T-helper 9 cell (primary cell): Measurements from ENCODE around the gene UBE2QL1.

ENCODE experiments used
- DNase-seq: peaks from one replicate; pipeline ENCODE4 v3.0.0-alpha.2; 2020

The UBE2QL1 gene

DNA sequence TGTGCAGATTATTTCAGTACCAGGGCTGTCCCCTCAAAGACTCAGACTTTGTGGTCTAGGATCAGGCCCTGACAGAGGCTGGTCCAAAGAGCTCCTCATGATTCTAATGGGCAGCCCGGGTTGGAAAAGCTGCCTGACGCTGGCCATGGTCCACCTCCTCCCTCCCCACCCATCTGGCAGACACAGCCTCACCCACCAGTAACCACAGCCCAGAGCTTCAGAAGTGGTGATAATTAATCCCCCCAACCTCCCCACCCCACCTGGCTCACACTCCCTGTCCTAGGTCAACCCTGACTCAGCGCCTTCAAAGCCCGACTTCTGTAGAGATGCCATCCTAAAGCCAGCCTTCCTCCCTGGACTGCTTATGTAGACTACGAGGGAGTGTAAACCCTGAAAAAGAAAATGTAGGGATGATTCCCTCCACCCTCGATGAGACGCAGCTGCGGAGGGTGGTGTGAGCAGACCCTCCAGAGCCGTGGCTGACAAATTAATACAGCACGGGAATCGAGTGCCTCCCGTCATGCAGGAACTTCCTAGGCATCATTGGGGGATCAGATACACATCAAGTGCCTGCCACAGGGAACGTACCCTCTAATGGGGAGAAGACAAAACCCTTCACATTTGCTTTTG lies 7.0 kb downstream of the UBE2QL1 start:
- DNase-seq: no peak

DNA sequence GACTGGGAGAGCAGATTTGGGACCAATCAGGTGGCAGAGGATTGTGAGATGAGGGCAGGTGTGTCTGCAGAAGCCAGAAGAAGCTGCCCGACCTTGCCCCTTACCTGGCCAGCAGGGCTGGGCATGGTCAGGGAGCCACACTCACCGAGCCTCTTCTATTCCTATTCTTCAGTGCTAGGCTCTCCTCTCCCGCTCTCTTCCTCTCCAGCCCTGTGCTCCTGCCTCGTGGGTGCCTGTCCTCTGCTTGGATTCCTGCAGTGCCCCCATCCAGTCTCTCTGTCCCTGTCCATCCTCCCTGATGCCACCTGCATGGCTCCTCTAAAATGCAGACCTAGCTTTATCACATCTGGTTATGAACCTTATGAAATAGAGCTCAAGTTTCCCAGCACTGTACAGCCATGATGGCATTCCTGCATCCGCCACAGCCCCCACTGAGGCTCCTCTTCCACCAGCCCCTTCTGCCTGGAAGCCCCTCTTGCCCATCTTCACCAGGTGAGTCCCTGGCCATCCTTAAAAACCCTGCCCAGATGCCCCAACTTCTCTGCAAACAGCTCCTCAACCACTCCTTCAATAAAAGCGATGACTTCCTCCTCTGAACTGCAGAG lies 8.2 kb downstream of the UBE2QL1 start:
- no peak for DNase-seq

DNA sequence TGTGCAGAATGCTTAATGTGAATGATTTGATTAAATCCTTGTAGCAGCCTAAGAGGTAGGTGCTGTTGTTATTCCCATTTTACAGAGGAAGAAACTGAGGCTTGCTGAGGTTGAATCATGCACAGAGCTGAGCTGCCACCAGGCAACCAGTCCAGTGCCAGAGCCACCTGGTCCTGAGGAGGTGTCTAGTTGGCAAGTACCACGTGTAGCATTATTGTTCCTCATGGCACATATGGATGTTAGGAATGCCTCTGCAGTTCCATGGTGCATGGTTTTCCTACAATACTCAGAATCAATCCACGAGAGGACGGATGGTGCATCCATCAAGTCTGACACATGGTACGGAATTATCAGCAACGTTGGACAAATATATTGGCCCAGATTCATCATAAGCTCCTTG lies 8.9 kb downstream of the UBE2QL1 start:
- DNase-seq: no peak

DNA sequence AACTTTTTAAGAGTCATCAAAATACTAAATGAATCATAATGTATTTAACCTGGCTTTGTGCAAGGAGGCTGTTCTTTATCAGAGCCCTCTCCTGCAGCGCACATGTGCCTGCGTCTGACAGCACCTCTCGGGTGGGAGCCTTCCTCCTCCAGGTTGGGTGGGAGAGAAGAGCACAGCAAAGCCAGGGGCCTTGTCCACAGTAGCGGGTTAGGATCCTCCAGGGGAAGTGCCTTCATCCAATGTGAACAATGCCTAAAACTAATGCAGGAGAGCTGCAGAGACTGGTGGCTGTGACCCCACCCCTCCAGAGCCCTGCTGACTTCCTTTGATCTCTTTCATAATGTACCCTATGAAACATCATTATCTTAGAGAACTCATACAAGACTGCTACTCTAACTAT lies 10.2 kb downstream of the UBE2QL1 start:
- no peak for DNase-seq

DNA sequence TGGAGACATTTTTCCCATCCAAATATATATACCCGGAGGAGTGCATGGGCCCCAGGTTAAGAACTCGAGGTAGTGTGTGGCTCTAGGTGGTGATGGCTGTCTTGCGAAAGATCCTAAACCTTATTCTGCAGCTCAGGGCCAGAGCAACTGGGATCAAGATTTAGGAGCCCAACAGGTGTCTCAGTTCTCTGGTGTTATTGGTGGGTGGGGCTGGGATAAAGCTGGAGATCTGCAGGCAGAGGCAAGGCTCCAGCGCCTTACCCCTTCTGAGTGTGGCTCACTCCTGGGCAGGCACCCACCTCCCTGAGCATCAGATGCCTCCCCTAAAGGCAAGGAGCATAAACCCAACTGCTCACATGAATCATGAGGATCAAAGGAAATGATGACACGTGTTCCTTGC lies 11.2 kb downstream of the UBE2QL1 start:
- DNase-seq: no peak

DNA sequence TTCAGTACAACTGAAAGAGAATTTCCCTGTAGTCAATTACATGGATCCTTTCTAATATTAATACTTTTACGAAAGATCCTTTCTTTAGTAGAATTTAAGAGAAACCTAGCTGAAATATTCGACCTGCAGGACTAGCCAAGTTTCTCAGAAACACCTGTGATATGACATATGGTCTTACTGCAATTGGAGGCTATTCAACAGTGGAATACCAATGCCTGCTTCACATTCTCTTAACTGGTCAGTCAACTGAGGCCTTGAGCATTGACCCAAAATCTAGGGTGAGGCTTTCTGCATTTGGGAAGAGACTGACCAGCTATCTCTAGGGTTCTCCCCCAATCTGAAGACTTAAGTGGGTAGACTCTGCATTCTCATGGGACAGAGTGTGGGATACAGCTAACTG lies 12.3 kb downstream of the UBE2QL1 start:
- no peak for DNase-seq

DNA sequence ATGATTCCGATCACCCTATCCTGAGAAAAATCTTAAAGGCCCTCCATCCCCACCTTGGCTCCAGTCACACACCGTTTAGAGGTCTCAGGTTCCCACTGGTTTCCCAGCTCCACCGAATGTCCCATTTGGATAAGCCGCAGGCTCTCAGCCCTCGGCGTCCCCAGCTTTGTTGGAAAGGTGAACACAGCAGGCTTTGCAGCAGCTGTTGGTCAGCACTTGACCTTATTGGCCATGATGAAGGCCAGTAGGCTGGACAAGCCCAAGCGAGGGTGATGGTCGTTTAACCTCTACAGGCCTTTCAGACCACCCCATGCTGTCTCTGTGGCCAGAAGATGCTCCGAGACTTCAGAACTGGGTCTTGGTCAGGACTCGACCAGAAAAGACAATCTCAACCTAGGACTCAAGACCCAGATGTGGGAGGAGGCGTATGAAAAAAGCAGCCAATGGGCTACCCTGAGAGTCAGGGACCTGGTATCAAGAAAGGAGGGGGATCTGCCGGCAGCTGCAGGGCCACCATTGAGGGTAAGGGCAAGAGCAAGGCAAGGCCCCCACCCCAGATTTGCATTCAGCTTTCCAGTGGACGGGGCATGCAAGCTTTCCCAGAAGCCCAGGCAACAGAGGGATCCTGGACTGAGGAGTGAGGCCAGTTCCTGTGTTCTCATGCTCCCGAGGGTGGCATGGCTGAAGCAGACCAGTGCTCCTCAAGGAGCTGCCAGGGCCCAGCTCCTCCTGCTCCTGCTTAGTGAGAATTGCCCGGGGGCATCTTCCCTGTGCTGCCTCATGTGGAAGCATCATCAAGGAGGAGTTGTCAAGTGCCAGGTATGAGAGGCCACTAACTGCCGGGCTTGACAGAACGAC lies 13.4 kb downstream of the UBE2QL1 start:
- DNase-seq: no peak

DNA sequence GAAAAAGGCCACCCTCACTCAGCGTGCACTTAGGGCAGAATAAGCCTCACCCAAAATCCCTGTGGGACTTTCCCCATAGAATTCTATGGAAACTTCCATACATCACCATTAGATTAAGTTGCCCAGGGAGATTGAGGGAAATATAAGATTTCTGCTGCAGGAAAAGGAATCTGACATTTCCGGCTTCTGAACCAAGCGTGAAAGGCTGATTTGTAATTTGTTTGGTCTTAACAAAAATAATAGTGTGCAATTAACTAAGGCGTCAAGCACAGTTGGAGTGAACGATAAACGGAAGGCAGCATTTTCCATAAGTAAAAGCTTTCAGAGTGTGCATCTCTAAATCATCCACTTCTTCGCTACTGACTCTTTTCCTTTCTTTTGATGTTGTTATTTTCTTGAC lies 14.0 kb downstream of the UBE2QL1 start:
- no peak for DNase-seq

DNA sequence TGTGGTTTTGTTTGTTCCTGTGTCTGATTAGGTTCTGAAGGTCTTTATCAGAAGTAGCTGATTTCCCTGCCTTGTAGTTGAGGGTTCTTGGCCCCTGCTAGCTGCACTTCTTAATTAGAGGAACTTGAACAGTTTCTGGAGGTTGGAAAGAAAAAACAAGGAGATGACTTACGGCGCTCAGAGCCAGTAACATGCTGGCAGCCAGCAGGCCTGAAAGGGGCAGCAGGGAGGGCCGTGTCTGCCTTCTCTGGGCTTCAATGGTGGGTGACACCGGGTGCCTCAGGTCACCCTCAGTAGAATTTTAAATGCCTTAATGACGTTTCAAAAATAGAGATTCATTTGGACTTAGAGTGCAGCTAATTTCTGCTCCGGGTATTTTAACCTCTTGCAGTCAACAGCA lies 15.8 kb downstream of the UBE2QL1 start:
- no peak for DNase-seq

DNA sequence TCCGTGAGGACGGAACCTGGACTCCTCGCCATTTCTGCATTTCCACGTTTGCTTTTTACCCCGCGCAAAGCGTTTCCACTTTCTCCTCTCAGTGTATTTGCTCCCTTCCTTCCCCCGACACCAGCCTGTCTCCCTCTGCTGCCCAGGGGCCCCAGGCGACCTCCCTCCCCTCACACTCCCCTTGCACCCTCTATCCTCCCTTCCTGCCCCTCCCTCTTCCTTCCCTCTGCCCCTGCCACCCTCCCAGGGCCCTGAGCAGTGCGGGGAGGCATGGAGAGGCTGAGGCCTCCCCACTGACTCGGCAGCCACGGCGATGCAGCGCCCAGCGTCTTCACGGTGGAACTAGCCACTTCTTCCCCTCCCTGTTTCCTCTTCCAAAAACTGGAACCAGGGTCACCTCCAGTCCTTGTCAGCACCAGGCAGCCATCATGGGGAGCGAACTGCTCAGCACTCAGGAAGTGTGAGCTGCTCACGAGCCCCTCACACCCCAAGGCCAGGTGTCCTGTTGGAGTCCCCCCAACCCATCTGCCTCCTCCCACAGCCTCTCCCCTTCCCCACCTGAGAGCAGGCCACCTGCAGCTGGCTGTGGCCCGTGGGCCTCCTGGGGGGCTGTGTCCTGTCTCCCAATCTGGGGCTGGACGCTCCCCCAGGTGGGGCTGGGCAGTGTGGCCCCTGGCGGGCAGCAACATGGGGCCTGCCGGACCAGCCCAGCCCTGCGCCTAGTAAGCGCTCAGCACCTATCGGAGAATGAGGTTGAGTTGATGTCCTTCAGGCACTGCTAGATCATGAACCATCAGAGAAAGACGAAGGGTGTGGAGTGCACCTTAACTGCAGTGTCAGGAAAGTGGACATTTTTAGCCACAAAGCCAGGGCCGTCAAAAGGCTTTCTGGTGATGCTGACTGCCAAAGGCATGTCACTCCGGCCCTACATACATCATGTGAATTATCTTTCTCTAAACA lies 17.5 kb downstream of the UBE2QL1 start:
- DNase-seq: no peak

DNA sequence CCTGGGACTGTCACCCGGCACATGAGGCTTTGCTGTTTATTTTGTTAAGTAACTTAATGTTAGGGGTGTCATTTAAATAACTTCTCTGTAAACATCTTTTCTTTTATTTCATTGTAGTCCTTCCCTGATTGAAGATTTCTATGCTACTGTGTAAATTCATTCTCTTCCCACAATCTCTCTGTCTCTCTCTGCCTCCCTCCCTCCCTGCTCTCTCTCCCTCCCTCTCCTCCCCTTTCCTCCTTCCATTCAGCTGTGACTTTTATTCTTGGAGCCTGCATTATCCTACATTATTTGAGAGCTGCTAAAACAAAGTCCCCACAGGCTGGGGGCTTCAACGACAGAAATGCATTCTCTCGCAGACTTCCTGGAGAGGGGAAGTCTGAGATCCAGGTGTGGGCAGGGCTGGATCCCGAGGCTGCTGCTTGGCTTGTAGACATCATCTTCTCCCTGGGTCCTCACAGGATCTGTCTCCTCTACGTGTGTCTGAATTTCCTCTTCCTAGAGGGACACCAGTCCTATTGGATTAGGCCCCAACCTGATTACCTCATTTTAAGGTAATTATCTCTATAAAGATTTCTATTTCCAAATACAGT lies 18.4 kb downstream of the UBE2QL1 start:
- DNase-seq: no peak

DNA sequence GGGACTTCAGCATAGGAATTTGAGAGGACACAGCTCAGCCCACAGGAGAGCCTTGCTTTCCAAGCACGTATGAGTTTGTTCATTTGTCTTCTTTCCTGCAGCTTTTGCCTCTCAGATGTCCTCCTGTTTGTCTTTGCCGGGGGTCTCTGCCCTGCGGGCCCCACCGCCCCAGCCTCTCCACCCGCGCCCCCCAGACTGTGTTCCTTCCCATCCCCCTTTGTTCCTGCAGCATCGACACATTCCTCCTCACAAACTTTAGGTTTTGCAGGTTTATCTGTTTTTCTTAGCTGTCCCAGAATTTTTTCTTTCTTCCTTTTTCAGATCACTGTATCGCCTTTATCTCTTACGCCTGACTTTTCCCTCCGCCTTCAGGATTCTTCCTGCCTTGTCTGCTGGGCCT lies 18.9 kb downstream of the UBE2QL1 start:
- no peak for DNase-seq

DNA sequence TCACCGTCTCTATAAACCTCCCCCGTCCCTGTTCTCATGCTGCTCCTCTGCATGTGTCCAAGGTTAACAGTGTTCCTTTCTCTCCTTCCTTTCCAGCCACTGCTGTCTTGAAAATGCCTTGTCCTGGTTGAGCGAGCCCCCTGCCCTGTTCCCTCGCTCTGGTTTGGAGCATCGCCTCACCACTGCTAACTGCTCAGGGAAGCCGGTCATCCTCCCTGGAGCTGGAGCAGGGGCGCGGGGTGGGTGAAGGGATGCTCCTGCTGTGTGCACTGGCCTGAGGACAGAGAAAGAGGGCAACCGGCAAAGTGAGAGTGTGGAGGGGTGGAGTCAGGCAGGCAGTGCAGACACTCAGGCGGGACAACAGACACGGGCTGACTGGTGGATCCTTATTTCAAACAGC lies 19.4 kb downstream of the UBE2QL1 start:
- no peak for DNase-seq

DNA sequence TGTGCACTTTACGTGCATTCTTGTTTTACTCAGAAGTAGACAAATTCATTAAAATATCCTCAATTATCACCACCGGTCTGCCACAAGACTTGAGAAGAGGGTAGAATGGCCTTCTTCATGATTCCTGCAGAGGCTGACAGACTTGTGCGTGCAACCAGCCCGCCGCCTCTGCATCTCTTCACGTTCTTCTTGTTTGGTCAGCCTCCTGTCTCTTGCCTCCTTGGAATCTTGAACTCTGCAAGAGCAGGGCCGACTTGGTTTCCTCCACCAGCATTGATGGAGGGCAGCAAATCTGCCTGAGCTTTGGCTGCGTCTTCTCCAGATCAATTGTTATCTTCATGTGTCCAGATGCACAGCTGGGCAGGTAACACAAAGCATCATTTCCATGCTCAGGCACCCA lies 20.2 kb downstream of the UBE2QL1 start:
- no peak for DNase-seq

DNA sequence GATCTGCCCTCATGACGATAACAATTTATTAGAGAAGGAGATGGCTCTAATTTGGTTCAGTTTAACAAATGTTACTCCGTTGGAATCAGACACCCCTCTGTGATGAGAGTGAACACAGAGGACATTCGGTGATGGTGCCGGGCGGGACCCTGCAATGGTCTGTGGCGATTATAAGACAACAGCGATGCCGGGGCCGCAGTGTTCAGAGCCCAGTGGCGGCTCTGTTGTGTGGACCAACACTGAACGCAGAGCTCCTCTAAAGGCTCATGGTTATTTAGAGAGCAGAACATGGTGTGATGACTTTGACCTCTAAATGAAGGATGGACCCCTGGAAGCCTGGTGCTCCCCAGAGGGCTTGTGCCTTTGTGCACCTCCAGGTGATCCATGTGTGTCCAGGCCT lies 21.2 kb downstream of the UBE2QL1 start:
- DNase-seq: no peak

DNA sequence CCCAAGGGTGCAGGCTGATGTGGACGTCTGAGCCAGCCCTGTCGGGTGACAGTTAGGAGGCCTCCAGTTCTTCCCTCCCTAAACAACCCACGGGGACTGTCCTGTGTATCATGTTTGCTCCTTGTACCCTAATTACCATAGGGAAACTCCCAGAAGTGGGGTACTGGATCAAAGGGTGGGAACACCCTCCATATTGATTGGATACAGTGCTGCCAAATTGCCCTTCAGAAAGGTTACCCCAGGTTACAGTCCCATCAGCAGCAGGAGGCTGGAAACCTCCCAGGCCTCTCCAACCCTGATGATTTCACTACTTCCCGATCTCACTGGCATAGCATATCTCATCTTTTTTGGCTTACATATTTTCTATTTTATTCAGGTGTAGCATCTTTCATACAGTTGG lies 22.0 kb downstream of the UBE2QL1 start:
- DNase-seq: no peak

DNA sequence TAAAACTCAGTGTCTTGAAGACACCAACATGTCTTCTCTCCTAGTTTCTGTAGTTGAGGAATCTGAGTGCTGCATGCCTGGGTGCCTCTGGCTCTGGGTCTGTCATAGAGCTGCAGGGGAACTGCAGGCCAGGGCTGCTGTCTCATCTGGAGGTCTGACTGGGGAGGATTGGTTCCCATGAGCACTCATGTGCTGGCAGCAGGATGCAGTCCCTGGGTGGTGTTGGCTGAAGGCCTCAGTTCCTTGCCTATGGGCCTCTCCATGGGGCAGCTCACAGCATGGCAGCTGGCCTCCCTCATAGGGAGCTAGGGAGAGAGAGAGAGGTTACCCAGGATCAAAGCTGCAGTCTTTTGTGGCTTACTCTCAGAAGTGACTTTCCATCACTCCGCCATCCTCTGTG lies 22.6 kb downstream of the UBE2QL1 start:
- DNase-seq: no peak

DNA sequence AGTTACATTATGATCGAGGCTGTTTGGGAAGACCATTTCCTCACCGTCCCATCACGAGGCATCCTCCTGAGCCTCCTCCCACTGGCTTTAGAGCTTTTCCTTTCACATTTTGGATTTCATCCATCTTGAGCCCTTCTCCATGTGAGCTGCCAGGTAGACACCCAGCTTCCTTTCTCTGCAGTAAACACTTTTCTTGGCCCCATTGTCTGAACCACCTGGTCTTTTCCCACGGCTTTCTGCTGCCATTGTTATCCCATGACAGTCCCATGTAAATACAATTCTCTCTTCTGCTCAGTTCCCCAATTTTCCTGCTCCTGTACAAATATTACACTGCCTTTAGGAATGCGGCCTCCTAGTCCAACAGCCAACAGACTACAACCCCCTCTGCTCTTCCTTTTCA lies 24.1 kb downstream of the UBE2QL1 start:
- DNase-seq: no peak

DNA sequence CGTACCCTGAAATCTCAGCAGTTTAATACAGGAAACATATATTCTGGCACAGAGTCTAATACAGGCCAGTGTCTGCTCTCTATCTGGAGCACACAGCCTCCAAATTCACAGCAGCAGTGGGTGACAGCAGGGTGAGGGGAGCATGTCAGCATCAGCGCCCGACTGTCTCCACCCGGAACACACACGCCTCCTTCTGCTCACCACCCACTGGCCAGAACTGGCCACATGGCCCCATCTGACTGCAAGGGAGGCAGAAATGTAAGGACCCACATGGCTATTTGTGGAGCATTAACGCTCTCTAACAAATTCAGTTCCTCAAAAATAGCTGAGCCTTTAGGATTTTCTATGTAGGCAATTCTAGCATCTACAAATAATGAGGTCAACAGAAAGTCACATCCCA lies 24.6 kb downstream of the UBE2QL1 start:
- DNase-seq: no peak

DNA sequence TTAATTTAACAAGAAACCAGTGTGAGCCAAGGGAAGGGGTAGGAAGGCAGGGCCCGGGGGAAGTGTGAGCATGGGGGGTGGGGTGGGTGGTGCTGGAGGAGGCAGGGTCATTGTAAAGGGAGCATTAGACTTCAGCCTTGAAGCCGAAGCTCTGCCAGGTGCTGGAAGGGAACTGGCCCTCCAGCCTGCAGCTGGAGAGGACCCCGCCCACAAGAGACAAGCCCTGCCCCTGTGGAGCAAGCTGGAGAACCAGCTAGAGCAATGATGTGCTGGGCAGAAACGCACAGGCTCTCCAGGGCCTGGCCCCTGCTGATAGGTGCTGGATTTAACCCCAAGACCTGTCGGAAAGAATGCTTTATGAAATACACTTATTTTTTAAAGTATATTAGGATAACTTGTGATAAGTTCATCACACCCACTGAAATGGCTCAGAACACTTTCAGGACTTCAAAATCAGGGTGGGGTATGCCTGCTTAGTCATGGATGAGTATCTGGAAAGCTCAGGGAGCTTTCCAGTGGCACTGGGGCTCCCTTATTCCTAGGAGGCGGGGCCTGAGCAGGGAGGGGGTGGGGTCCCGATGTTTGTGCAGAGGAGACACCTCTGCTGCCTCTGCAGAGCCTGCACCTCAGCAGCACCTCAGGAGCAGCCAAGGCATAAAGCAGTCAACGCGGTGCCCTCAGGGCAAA lies 27.1 kb downstream of the UBE2QL1 start:
- no peak for DNase-seq

DNA sequence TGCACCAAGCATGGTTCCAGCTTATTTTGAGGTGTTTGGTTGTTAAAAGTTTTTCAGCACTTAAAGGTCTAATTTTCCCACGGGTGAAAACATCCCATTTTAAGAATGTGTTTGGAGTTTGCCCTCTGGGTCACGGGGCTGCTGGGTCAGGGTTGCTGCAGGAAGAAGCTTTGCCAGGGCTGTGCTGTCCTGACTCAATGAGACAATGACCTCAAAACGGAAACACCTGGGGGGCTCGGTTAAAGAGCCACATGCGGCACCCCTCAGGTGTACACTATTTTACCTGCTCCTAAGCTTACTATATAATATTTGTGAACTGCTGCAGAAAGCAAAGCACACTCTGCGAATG lies 27.6 kb downstream of the UBE2QL1 start:
- DNase-seq: no peak

DNA sequence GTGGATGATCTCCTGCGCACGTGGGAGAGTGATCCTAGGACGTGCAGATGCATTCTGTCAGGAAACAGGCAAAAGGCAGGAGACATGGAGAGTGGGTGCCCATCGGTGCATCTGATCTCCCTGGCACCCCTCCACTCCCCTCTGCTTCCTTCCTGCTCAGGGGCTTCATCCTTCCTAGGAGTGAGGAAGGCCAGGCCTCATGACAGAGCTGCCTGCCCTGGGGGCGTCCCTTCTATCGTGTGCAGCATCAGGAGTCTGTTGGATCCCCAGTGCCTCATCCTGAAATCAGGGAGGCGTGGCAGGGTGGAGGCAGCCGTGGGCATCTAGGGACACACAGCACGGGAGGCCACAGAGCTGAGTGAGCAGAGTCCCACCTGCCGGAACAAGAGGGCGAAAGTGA lies 30.1 kb downstream of the UBE2QL1 start:
- no peak for DNase-seq
